B cell (primary cell): ENCODE data around the gene TTC19. TPM values are rescaled to one million over a fixed set of nuclear protein-coding genes. Genes with fewer than 3 reads are reported as not detected.

Experiments
- ATAC-seq: fragments of 200-7000 bp; cut with Tn5 transposase; one replicate; pipeline ENCODE4 v1.10.0; 2021; ENCODE audit warnings: low read depth, mild to moderate bottlenecking, moderate number of reproducible peaks, moderate library complexity
- CTCF ChIA-PET: fragments of 350-600 bp; sonication (Branson Sonifier 250); formaldehyde crosslinking; loops from one replicate; lab custom pipeline; 2021; ENCODE audit warnings: antibody characterized with exemption, inconsistent platforms; lab: Charles Lee
- POLR2A ChIA-PET: fragments of 350-600 bp; sonication (Branson Sonifier 250); formaldehyde crosslinking; loops from one replicate; lab custom pipeline; 2021; ENCODE audit warnings: antibody characterized with exemption; lab: Charles Lee
- DNase-seq: peaks from one replicate; pipeline ENCODE4 v3.0.0; 2013
- H2AFZ ChIP-seq: 2 replicates; pipeline ENCODE4 v1.6.1; 2012; ENCODE audit warnings: mild to moderate bottlenecking, low read depth, low read length; ENCODE audit not compliant: insufficient read depth, poor library complexity, severe bottlenecking
- H3K27ac ChIP-seq, 2 donors: 1 replicate in 1 of 2; 2 replicates in 1 of 2; pipeline ENCODE4 v1.5.1; 2012 to 2013; ENCODE audit warnings: low read length in 2 of 2, mild to moderate bottlenecking in 2 of 2, moderate library complexity in 1 of 2
- H3K27me3 ChIP-seq, 4 experiments: fragments of 200-600 bp in 1 of 4; sonication (generic) in 1 of 4; replicated peaks in 1 of 4; 1 replicate in 2 of 4; 2 replicates in 2 of 4; pipeline versions ENCODE4 v1.6.1 to v1.7.0; 2013 to 2016; ENCODE audit warnings: low read length in 3 of 4, mild to moderate bottlenecking in 2 of 4, mixed read lengths in 1 of 4, moderate library complexity in 1 of 4; ENCODE audit not compliant: insufficient read depth in 4 of 4, control insufficient read depth in 3 of 4; ENCODE audit errors: control extremely low read depth in 1 of 4
- H3K36me3 ChIP-seq, 2 experiments: replicated peaks in 1 of 2; 1 replicate in 1 of 2; 2 replicates in 1 of 2; pipeline versions ENCODE4 v1.6.1 to v1.7.1; 2013; ENCODE audit warnings: low read length in 1 of 2; ENCODE audit not compliant: insufficient read depth in 2 of 2, control insufficient read depth in 1 of 2; ENCODE audit errors: control extremely low read depth in 1 of 2, extremely low read depth in 1 of 2
- H3K4me1 ChIP-seq, 2 donors: fragments of 200-600 bp in 1 of 2; sonication (generic) in 1 of 2; 1 replicate in 1 of 2; 2 replicates in 1 of 2; pipeline versions ENCODE4 v1.5.1 to v1.6.1; 2013 to 2017; ENCODE audit warnings: low read length in 2 of 2; ENCODE audit not compliant: control insufficient read depth in 2 of 2, insufficient read depth in 2 of 2
- H3K4me2 ChIP-seq: replicated peaks from 2 replicates; pipeline ENCODE3; 2012; ENCODE audit warnings: mild to moderate bottlenecking, low read depth, low read length; ENCODE audit not compliant: poor library complexity, severe bottlenecking
- H3K4me3 ChIP-seq, 5 experiments: fragments of 200-600 bp in 1 of 5; sonication (generic) in 1 of 5; 1 replicate in 3 of 5; 2 replicates in 2 of 5; pipeline versions ENCODE4 v1.5.1 to v1.7.0; 2011 to 2016; ENCODE audit warnings: low read length in 4 of 5, mild to moderate bottlenecking in 4 of 5, low read depth in 2 of 5, control low read depth in 1 of 5, moderate library complexity in 1 of 5; ENCODE audit not compliant: insufficient read depth in 1 of 5; ENCODE audit errors: control extremely low read depth in 1 of 5, extremely low read depth in 1 of 5
- H3K79me2 ChIP-seq: fragments of 200-600 bp; sonication (generic); one replicate; pipeline ENCODE4 v1.6.0; 2016; ENCODE audit warnings: low read length; ENCODE audit not compliant: control insufficient read depth, insufficient read depth
- H3K9ac ChIP-seq: fragments of 200-600 bp; sonication (generic); 2 replicates; pipeline ENCODE4 v1.6.1; 2017; ENCODE audit warnings: mild to moderate bottlenecking, low read length, moderate library complexity
- H3K9me3 ChIP-seq, 3 donors: one replicate each; pipeline versions ENCODE4 v1.6.1 to v1.7.1; 2013; ENCODE audit warnings: low read length in 2 of 3; ENCODE audit not compliant: control insufficient read depth in 2 of 3, insufficient read depth in 1 of 3; ENCODE audit errors: control extremely low read depth in 1 of 3
- H4K20me1 ChIP-seq: 2 replicates; pipeline ENCODE4 v1.6.0; 2012; ENCODE audit warnings: mild to moderate bottlenecking, low read length; ENCODE audit not compliant: insufficient read depth, control insufficient read depth, poor library complexity, severe bottlenecking
- H3K27ac Mint-ChIP-seq: one replicate; pipeline ENCODE4 v1.8.0; 2021; ENCODE audit warnings: mixed read lengths
- H3K27me3 Mint-ChIP-seq: one replicate; pipeline ENCODE4 v1.8.0; 2021; ENCODE audit warnings: mixed read lengths
- H3K4me1 Mint-ChIP-seq: one replicate; pipeline ENCODE4 v1.8.0; 2021; ENCODE audit warnings: mixed read lengths
- H3K4me3 Mint-ChIP-seq: one replicate; pipeline ENCODE4 v1.8.0; 2021; ENCODE audit warnings: mixed read lengths
- H3K9me3 Mint-ChIP-seq: one replicate; pipeline ENCODE4 v1.8.0; 2022; ENCODE audit warnings: mixed read lengths; ENCODE audit not compliant: insufficient read depth
- CTCF ChIP-seq: fragments of 200-600 bp; IDR thresholded peaks from one replicate; pipeline ENCODE4 v1.8.0; 2022; ENCODE audit warnings: antibody characterized with exemption, mild to moderate bottlenecking
- EZH2 ChIP-seq: IDR thresholded peaks from 2 replicates; pipeline ENCODE4 v1.6.1; 2012; ENCODE audit warnings: borderline replicate concordance, low read depth, mild to moderate bottlenecking, moderate library complexity, low read length; ENCODE audit not compliant: insufficient read depth, poor library complexity, severe bottlenecking
- WGBS: methylation state at CpG from one replicate; pipeline ENCODE4 v1.1.5; 2013; ENCODE audit warnings: missing lambda C conversion rate; ENCODE audit not compliant: insufficient coverage; 5-methylcytosine and 5-hydroxymethylcytosine counted together
- intact Hi-C: fragments of 100-400 bp; cut with micrococcal nuclease; formaldehyde crosslinking; loops from one replicate; pipeline ENCODE4 v1.10.0; 2022
- polyA minus RNA-seq: library from RNA; depleted of rRNA, polyadenylated mRNA; stranded (reverse); fragments of >200 nt; gene quantifications from 2 replicates; pipeline ENCODE4 v1.2.3, GENCODE V29; 2012
- polyA plus RNA-seq: library from polyadenylated mRNA; depleted of rRNA; stranded (reverse); fragments of >200 nt; gene quantifications from 2 replicates; pipeline ENCODE4 v1.2.3, GENCODE V29; 2012
- total RNA-seq, 2 donors: library from RNA; stranded (reverse); fragments of 120-200 nt in 1 of 2; gene quantifications; 1 replicate in 1 of 2; 2 replicates in 1 of 2; pipeline versions ENCODE4 v1.2.3 to v1.2.4, GENCODE V29; 2013 to 2022

Gene TTC19, protein sequence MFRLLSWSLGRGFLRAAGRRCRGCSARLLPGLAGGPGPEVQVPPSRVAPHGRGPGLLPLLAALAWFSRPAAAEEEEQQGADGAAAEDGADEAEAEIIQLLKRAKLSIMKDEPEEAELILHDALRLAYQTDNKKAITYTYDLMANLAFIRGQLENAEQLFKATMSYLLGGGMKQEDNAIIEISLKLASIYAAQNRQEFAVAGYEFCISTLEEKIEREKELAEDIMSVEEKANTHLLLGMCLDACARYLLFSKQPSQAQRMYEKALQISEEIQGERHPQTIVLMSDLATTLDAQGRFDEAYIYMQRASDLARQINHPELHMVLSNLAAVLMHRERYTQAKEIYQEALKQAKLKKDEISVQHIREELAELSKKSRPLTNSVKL
- total RNA-seq = 38.5 and 39.9 TPM in 2 replicates
- 24.7 TPM for total RNA-seq (2013)
- 8.2 and 9.6 TPM in 2 replicates for polyA plus RNA-seq
- polyA minus RNA-seq = 61.6 and 112 TPM in 2 replicates

- POLR2A ChIA-PET = interaction anchor here (0.6 to 1.0 kb wide), 2 partner anchors 54 to 229 kb away, joined by 3 read pairs; no protein-coding TSS in a partner anchor
- Mint-ChIP-seq H3K27me3 (no peaks in the 10 kb centered on the region), H3K27ac (peak within 1 kb of the TSS; percentile 97), H3K4me3 (peak within 1 kb of the TSS; percentile 99), H3K4me1 (peaks cover 32% of the 10 kb centered on the region), H3K9me3 (no peaks in the 10 kb centered on the region)
- Histone ChIP-seq H3K4me1 (peaks cover 22 to 26% of the 10 kb centered on the region in 2 donors), H4K20me1 (peaks cover 20% of the 10 kb centered on the region), H2AFZ (peak within 1 kb of the TSS; percentile 90), H3K27ac (peak within 1 kb of the TSS; percentile 73 to 85), H3K4me2 (peak within 1 kb of the TSS; percentile 95), H3K36me3 (peaks cover 14 to 22% of the 10 kb centered on the region in 2 experiments), H3K4me3 (peak within 1 kb of the TSS; percentile 61 to 89 (median 72)), H3K79me2 (peaks cover 28% of the 10 kb centered on the region), H3K9me3 (no peaks in the 10 kb centered on the region), H3K27me3 (no peaks in the 10 kb centered on the region), H3K9ac (peak within 1 kb of the TSS; percentile 84)
- ATAC-seq = peak; percentile 85
- peak; percentile 96 for DNase-seq
- TF ChIP-seq CTCF (no peak), EZH2 (no peak)
- CTCF ChIA-PET = interaction anchor here (0.8 to 4.4 kb wide), 7 partner anchors 13 to 745 kb away, joined by 3 to 15 read pairs (median 3); partner anchors contain the start of gene ADORA2B
- under 1% methylated on average over 81 of the region's 91 CpGs for WGBS
- intact Hi-C loops = loop anchor here (5.0 kb wide), 1 partner anchor 317 kb away; the partner anchor contains the start of gene TRIM16
These were observed at the start of gene TTC19, which contains the start of gene ZSWIM7 for GRCh38 chr17:15999141-15999973. Gene TTC19, plus strand, starts transcription at chr17:15999824. Its CDS starts 25 bp downstream, at chr17:15999849. Gene ZSWIM7, minus strand, starts transcription at chr17:15999704. Its CDS starts 110 bp downstream, at chr17:15999594.
